Activated naive CD4-positive, alpha-beta T cell treated with anti-CD3 and anti-CD28 coated beads, Interleukin-2, amount 50 U/mL, for 16 hours (primary cell): Measurements from ENCODE around the gene NFYC.
"Not testable (repeated sequence)": the region's sequence is repeated elsewhere in the genome, so short reads cannot be mapped to it uniquely, and the experiment has no call there.

Source experiments
- DNase-seq: peaks from one replicate; pipeline ENCODE4 v3.0.0-alpha.2; 2020

NFYC gene

GRCh38 chr1:40708750-40709099 is 17.2 kb downstream of the NFYC start:
- no peak for DNase-seq

GRCh38 chr1:40709100-40709801 is 17.7 kb downstream of the NFYC start:
- DNase-seq, result peak; percentile 65

- no peak for DNase-seq
These were observed 18.3 kb downstream of the NFYC start for GRCh38 chr1:40709802-40710278.

GRCh38 chr1:40710581-40711315 is 19.2 kb downstream of the NFYC start:
- no peak for DNase-seq

- no peak for DNase-seq
These were observed 20.2 kb downstream of the NFYC start for GRCh38 chr1:40711465-40712404.

GRCh38 chr1:40712405-40712944 is 21.0 kb downstream of the NFYC start:
- no peak for DNase-seq

GRCh38 chr1:40712997-40713396 is 21.5 kb downstream of the NFYC start:
- no peak for DNase-seq

GRCh38 chr1:40715491-40716059 is 24.1 kb downstream of the NFYC start:
- no peak for DNase-seq

- no peak for DNase-seq
These were observed 25.6 kb downstream of the NFYC start for GRCh38 chr1:40717065-40717464.

GRCh38 chr1:40717955-40718354 is 26.5 kb downstream of the NFYC start:
- no peak for DNase-seq

GRCh38 chr1:40720493-40720892 is 29.0 kb downstream of the NFYC start:
- no peak for DNase-seq

- no peak for DNase-seq
These were observed 31.1 kb downstream of the NFYC start for GRCh38 chr1:40722622-40723021.

GRCh38 chr1:40723196-40723955 is 31.9 kb downstream of the NFYC start:
- no peak for DNase-seq

GRCh38 chr1:40727662-40728061 is 36.2 kb downstream of the NFYC start:
- DNase-seq, result not testable (repeated sequence)

GRCh38 chr1:40729316-40729862 is 37.9 kb downstream of the NFYC start:
- not testable (repeated sequence) for DNase-seq

GRCh38 chr1:40732756-40733301 is 41.3 kb downstream of the NFYC start:
- DNase-seq, result no peak

GRCh38 chr1:40734882-40735628 is 43.6 kb downstream of the NFYC start:
- no peak for DNase-seq

- no peak for DNase-seq
These were observed 44.6 kb downstream of the NFYC start for GRCh38 chr1:40736085-40736531.

- DNase-seq, result no peak
These were observed 47.3 kb downstream of the NFYC start for GRCh38 chr1:40738831-40739230.

- DNase-seq, result no peak
These were observed 48.0 kb downstream of the NFYC start for GRCh38 chr1:40739455-40740008.
